Testis (tissue), 2 donors: ENCODE measurements around the gene MYO5B.

ENCODE experiments used
- POLR2A ChIP-seq: fragments of 450-650 bp; IDR thresholded peaks from one replicate; pipeline ENCODE4 v1.6.1; 2017; ENCODE audit warnings: antibody characterized with exemption, mild to moderate bottlenecking, moderate library complexity
- TF ChIP-seq, protein P1 (sequence below), 3 experiments: fragments of 450-650 bp in 2 of 3; fragments of 200-600 bp in 1 of 3; sonication (generic) in 1 of 3; IDR thresholded peaks; one replicate each; pipeline ENCODE4 v1.5.1; 2016 to 2019; ENCODE audit warnings: antibody characterized with exemption in 3 of 3, mild to moderate bottlenecking in 2 of 3, moderate library complexity in 1 of 3

DNA sequence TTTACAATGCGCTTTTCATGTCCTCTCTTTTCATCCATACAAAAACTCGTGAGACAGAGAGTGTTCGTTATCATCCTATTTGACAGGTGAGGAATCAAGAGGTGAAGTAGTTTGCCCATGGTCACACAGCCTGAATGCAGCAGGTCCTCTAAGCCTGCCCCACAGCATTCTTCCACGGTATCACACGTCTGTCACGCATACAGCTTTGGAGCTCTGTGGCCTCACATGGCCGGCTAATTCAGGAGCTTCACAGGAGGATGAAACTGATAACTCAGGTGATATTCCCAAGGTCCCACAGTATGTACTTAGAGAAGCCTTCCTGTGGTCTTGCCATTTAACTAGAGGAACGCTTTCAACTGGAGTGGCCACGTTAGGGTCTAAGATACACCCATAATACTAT, 59.0 kb downstream of the MYO5B start:
- TF ChIP-seq POLR2A, result no peak
- TF ChIP-seq, protein P1, sequence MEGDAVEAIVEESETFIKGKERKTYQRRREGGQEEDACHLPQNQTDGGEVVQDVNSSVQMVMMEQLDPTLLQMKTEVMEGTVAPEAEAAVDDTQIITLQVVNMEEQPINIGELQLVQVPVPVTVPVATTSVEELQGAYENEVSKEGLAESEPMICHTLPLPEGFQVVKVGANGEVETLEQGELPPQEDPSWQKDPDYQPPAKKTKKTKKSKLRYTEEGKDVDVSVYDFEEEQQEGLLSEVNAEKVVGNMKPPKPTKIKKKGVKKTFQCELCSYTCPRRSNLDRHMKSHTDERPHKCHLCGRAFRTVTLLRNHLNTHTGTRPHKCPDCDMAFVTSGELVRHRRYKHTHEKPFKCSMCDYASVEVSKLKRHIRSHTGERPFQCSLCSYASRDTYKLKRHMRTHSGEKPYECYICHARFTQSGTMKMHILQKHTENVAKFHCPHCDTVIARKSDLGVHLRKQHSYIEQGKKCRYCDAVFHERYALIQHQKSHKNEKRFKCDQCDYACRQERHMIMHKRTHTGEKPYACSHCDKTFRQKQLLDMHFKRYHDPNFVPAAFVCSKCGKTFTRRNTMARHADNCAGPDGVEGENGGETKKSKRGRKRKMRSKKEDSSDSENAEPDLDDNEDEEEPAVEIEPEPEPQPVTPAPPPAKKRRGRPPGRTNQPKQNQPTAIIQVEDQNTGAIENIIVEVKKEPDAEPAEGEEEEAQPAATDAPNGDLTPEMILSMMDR (IDR thresholded peaks at IDR 0.05), result no peak
